HG02870 (cell line): ENCODE measurements around the gene MYH7B.

ENCODE experiments used
- ATAC-seq: cut with Tn5 transposase; IDR thresholded peaks from one replicate; pipeline ENCODE4 v1.9.1; 2021; ENCODE audit warnings: mild to moderate bottlenecking, moderate library complexity; ENCODE audit not compliant: unreplicated experiment

MYH7B gene

GRCh38 chr20:34971561-34972235 lies 16.0 kb downstream of the MYH7B start:
- ATAC-seq: no peak

- no peak for ATAC-seq
These were observed 18.6 kb downstream of the MYH7B start for GRCh38 chr20:34974246-34974645.

GRCh38 chr20:34976286-34976685 lies 20.6 kb downstream of the MYH7B start:
- no peak for ATAC-seq

GRCh38 chr20:34977365-34978091 lies 21.9 kb downstream of the MYH7B start:
- no peak for ATAC-seq

GRCh38 chr20:34978092-34978744 lies 22.6 kb downstream of the MYH7B start:
- no peak for ATAC-seq

GRCh38 chr20:34979366-34980153 lies 23.9 kb downstream of the MYH7B start:
- ATAC-seq: no peak

- ATAC-seq: no peak
These were observed 25.0 kb downstream of the MYH7B start for GRCh38 chr20:34980543-34981233.

- ATAC-seq: no peak
These were observed 26.8 kb downstream of the MYH7B start for GRCh38 chr20:34982270-34983088.

GRCh38 chr20:34983089-34983820 lies 27.6 kb downstream of the MYH7B start:
- no peak for ATAC-seq

- ATAC-seq: no peak
These were observed 28.5 kb downstream of the MYH7B start for GRCh38 chr20:34983995-34984735.

- no peak for ATAC-seq
These were observed 29.1 kb downstream of the MYH7B start for GRCh38 chr20:34984756-34985261.

GRCh38 chr20:34985461-34986310 lies 30.0 kb downstream of the MYH7B start:
- no peak for ATAC-seq

GRCh38 chr20:34986311-34987287 lies 30.9 kb downstream of the MYH7B start:
- no peak for ATAC-seq

- ATAC-seq: no peak
These were observed 31.9 kb downstream of the MYH7B start for GRCh38 chr20:34987288-34988190.

GRCh38 chr20:34988191-34988540 lies 32.5 kb downstream of the MYH7B start:
- ATAC-seq: no peak
